Body of pancreas (tissue), 4 donors: ENCODE measurements around the gene DNAAF6.

Source experiments
- POLR2A ChIP-seq, 3 donors: fragments of 450-650 bp; IDR thresholded peaks; one replicate each; pipeline ENCODE4 v1.6.1; 2016; ENCODE audit warnings: antibody characterized with exemption in 3 of 3, mild to moderate bottlenecking in 2 of 3
- TF ChIP-seq, protein P1 (sequence below), 7 experiments: fragments of 450-650 bp in 4 of 7; fragments of 200-600 bp in 3 of 7; sonication (generic) in 3 of 7; IDR thresholded peaks; one replicate each; pipeline ENCODE4 v1.5.1; 2016 to 2019; ENCODE audit warnings: antibody characterized with exemption in 7 of 7

DNA sequence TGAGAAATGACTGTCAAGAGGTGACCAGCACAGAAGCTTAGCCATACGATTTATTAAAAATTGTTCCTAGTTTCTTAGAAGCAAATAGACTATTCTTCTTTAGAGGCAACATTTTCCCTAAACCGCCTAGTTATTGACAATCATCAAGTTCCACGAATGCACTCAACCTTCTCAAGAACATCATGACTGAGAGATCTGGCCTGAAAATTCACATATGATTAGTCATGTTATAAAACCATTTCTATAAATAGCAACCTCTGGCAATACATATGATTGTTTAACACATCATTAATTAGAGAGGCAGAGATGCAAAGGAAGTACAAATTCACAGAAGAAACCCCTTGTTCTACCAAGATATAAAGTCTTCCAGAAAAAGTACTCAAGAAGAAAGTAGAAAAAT is 6.9 kb upstream of the DNAAF6 start:
- no peak for TF ChIP-seq POLR2A (IDR thresholded peaks at IDR 0.05)
- TF ChIP-seq, protein P1, sequence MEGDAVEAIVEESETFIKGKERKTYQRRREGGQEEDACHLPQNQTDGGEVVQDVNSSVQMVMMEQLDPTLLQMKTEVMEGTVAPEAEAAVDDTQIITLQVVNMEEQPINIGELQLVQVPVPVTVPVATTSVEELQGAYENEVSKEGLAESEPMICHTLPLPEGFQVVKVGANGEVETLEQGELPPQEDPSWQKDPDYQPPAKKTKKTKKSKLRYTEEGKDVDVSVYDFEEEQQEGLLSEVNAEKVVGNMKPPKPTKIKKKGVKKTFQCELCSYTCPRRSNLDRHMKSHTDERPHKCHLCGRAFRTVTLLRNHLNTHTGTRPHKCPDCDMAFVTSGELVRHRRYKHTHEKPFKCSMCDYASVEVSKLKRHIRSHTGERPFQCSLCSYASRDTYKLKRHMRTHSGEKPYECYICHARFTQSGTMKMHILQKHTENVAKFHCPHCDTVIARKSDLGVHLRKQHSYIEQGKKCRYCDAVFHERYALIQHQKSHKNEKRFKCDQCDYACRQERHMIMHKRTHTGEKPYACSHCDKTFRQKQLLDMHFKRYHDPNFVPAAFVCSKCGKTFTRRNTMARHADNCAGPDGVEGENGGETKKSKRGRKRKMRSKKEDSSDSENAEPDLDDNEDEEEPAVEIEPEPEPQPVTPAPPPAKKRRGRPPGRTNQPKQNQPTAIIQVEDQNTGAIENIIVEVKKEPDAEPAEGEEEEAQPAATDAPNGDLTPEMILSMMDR (IDR thresholded peaks at IDR 0.05): no peak
